OCI-M2 (cell line): ENCODE measurements around the gene KCTD13.
"Not testable (repeated sequence)": the region's sequence is repeated elsewhere in the genome, so short reads cannot be mapped to it uniquely, and the experiment has no call there.

Source experiments
- DNase-seq: peaks from one replicate; lab custom pipeline; 2025; ENCODE audit not compliant: unreplicated experiment; lab: John Stamatoyannopoulos, UW

Gene KCTD13

GRCh38 chr16:29908719-29909220, 17.3 kb downstream of the KCTD13 start:
- no peak for DNase-seq

GRCh38 chr16:29907973-29908372, 18.1 kb downstream of the KCTD13 start:
- no peak for DNase-seq

- no peak for DNase-seq
Observed at GRCh38 chr16:29906520-29907244, 19.3 kb downstream of the KCTD13 start.

- no peak for DNase-seq
Observed at GRCh38 chr16:29905668-29906067, 20.4 kb downstream of the KCTD13 start.

GRCh38 chr16:29904947-29905346, 21.1 kb downstream of the KCTD13 start:
- no peak for DNase-seq

GRCh38 chr16:29903590-29903989, 22.4 kb downstream of the KCTD13 start:
- no peak for DNase-seq

GRCh38 chr16:29901607-29901945, 24.4 kb downstream of the KCTD13 start:
- DNase-seq, result no peak

GRCh38 chr16:29900888-29901606, 25.0 kb downstream of the KCTD13 start:
- DNase-seq, result no peak

GRCh38 chr16:29900102-29900887, 25.7 kb downstream of the KCTD13 start, which contains the start of gene ASPHD1:
TSS of gene ASPHD1 (plus strand) at chr16:29900488. CDS start at chr16:29900972, 484 bp downstream.
- DNase-seq, result no peak

- DNase-seq, result no peak
Observed at GRCh38 chr16:29899516-29900101, 26.4 kb downstream of the KCTD13 start, which contains the start of gene SEZ6L2. TSS of gene SEZ6L2 (minus strand) at chr16:29899550. CDS start at chr16:29899019, 531 bp downstream.

GRCh38 chr16:29898804-29899515, 27.1 kb downstream of the KCTD13 start:
- no peak for DNase-seq

GRCh38 chr16:29898135-29898803, 27.8 kb downstream of the KCTD13 start:
- DNase-seq, result no peak

GRCh38 chr16:29897333-29897732, 28.7 kb downstream of the KCTD13 start:
- no peak for DNase-seq

GRCh38 chr16:29896841-29897240, 29.2 kb downstream of the KCTD13 start:
- DNase-seq, result no peak

- no peak for DNase-seq
Observed at GRCh38 chr16:29894352-29894751, 31.7 kb downstream of the KCTD13 start.

GRCh38 chr16:29893553-29893952, 32.5 kb downstream of the KCTD13 start:
- no peak for DNase-seq

GRCh38 chr16:29892458-29892813, 33.6 kb downstream of the KCTD13 start:
- DNase-seq, result no peak

- no peak for DNase-seq
Observed at GRCh38 chr16:29891525-29892457, 34.2 kb downstream of the KCTD13 start.

- DNase-seq, result not testable (repeated sequence)
Observed at GRCh38 chr16:29889372-29889771, 36.7 kb downstream of the KCTD13 start.
